Pancreas (tissue), 10 donors: Measurements from ENCODE around the gene SOX1. TPM values are rescaled to one million over a fixed set of nuclear protein-coding genes. Genes with fewer than 3 reads are reported as not detected.

Experiments
- ATAC-seq, 4 donors: fragments of 200-7000 bp; cut with Tn5 transposase; one replicate each; pipeline versions ENCODE4 v1.8.0 to v1.9.1; 2020; ENCODE audit warnings: mild to moderate bottlenecking in 4 of 4, moderate library complexity in 4 of 4
- DNase-seq, 6 donors: peaks; one replicate each; pipeline ENCODE4 v3.0.0-alpha.2; 2020
- FAIRE-seq: peaks from 2 replicates; lab custom pipeline; 2012; peaks lifted over from hg19 to GRCh38; lab: Jason Lieb, UNC
- H3K27ac ChIP-seq, 4 donors: fragments of 200-600 bp; sonication (generic); 1 replicate in 3 of 4; 2 replicates in 1 of 4; pipeline versions ENCODE4 v1.5.0 to v1.8.0; 2020
- H3K27me3 ChIP-seq, 4 donors: fragments of 200-600 bp; one replicate each; pipeline ENCODE4 v1.8.0; 2021
- H3K36me3 ChIP-seq, 3 donors: fragments of 200-600 bp; sonication (generic) in 1 of 3; one replicate each; pipeline versions ENCODE4 v1.5.0 to v1.8.0; 2020 to 2021
- H3K4me1 ChIP-seq, 3 donors: fragments of 200-600 bp; one replicate each; pipeline ENCODE4 v1.8.0; 2021
- H3K4me3 ChIP-seq, 4 donors: fragments of 200-600 bp; sonication (generic) in 2 of 4; one replicate each; pipeline versions ENCODE4 v1.5.0 to v1.8.0; 2020 to 2021
- H3K9me3 ChIP-seq, 4 donors: fragments of 200-600 bp; one replicate each; pipeline ENCODE4 v1.8.0; 2021
- CTCF ChIP-seq, 4 donors: fragments of 200-600 bp; sonication (generic) in 3 of 4; IDR thresholded peaks; one replicate each; pipeline versions ENCODE4 v1.5.0 to v1.8.0; 2021; ENCODE audit warnings: antibody characterized with exemption in 4 of 4
- WGBS, 2 donors: extraction: QIAGEN DNeasy Blood & Tissue Kit; methylation state at CpG; one replicate each; pipeline ENCODE4 v1.1.7; 2013; 5-methylcytosine and 5-hydroxymethylcytosine counted together
- intact Hi-C, 3 donors: fragments of 100-400 bp; cut with DNase I; formaldehyde crosslinking; loops; one replicate each; pipeline versions ENCODE4 v1.11.1 to v1.14.2; 2022
- polyA plus RNA-seq, 2 donors: library from polyadenylated mRNA; stranded (reverse); fragments of 200-250 nt; gene quantifications; one replicate each; pipeline ENCODE4 v1.2.3, GENCODE V29; 2013
- total RNA-seq, 6 donors: library from RNA; stranded (reverse); fragmentation: NEBNext Ultra II Directional in 4 of 6; extraction: Animal tissue kit (Norgen Biotek cat#: 25700) in 4 of 6; gene quantifications; one replicate each; pipeline versions ENCODE4 v1.2.1 to v1.2.4, GENCODE V29; 2021 to 2023
- donor health status: healthy with polysubstance abuse.
- donor health status: DM: no; HTN: no; CAD: no; lungs with moderate emphysema.
- donor health status: DM: no; HTN: no; CAD: no.
- donor health status: control.
- donor health status: control.
- donor health status: Bipolar disorder and iron deficiency.
- donor health status: DM: yes; HTN: yes; CAD: no.
- donor health status: DM: no; HTN: no; CAD: no.
- donor health status: DM: no; HTN: no; CAD: no.
- donor health status: DM: yes; HTN: yes; CAD: no.

The SOX1 gene
- total and polyA plus RNA-seq, 8 donors, result not detected

- DNase-seq, result no peak
- Histone ChIP-seq H3K9me3 (no peaks in the 10 kb centered on the region), H3K4me1 (no peaks in the 10 kb centered on the region), H3K27me3 (no peaks in the 10 kb centered on the region), H3K36me3 (no peaks in the 10 kb centered on the region), H3K4me3 (no peak overlapping the region), H3K27ac (no peak overlapping the region)
- ATAC-seq, result no peak
- FAIRE-seq, result no peak
- TF ChIP-seq CTCF (IDR thresholded peaks at IDR 0.05), result no peak
- intact Hi-C loops, result no loop called here
- 36 to 48% methylated on average over 17 to 18 of the region's 18 CpGs for WGBS, 2 donors
These were observed 51.0 kb downstream of the SOX1 start for GRCh38 chr13:112117955-112118302.

- FAIRE-seq (no peak), DNase-seq (no peak), ATAC-seq (no peak)
- H3K4me1 ChIP-seq, result no peaks in the 10 kb centered on the region
- H3K4me3 ChIP-seq, result no peak overlapping the region
- H3K36me3 ChIP-seq, result no peaks in the 10 kb centered on the region
- intact Hi-C loops, result no loop called here
- TF ChIP-seq CTCF (IDR thresholded peaks at IDR 0.05), result no peak
- no peaks in the 10 kb centered on the region for H3K27me3 ChIP-seq
- 41 to 57% methylated on average over 23 of the region's 23 CpGs for whole genome bisulfite sequencing, 2 donors
- H3K9me3 ChIP-seq, result no peaks in the 10 kb centered on the region
- no peak overlapping the region for H3K27ac ChIP-seq
These were observed 51.6 kb downstream of the SOX1 start for GRCh38 chr13:112118451-112119064.

- 65 to 71% methylated on average over 14 of the region's 14 CpGs for WGBS, 2 donors
- no peak for ATAC-seq
- no peak for TF ChIP-seq CTCF (IDR thresholded peaks at IDR 0.05)
- intact Hi-C loops, result no loop called here
- no peak for DNase-seq
- H3K9me3 ChIP-seq, result no peaks in the 10 kb centered on the region
- H3K27me3 ChIP-seq, result no peaks in the 10 kb centered on the region
- no peaks in the 10 kb centered on the region for H3K4me1 ChIP-seq
- no peak overlapping the region for H3K4me3 ChIP-seq
- no peak overlapping the region for H3K27ac ChIP-seq
- no peak for FAIRE-seq
- H3K36me3 ChIP-seq, result no peaks in the 10 kb centered on the region
These were observed 52.5 kb downstream of the SOX1 start for GRCh38 chr13:112119192-112120030.

- TF ChIP-seq CTCF (IDR thresholded peaks at IDR 0.05), result no peak
- Histone ChIP-seq H3K4me1 (no peaks in the 10 kb centered on the region), H3K27me3 (peaks cover 0 to 2% (median 0%) of the 10 kb centered on the region in 4 donors), H3K36me3 (no peaks in the 10 kb centered on the region), H3K4me3 (no peak overlapping the region), H3K9me3 (no peaks in the 10 kb centered on the region), H3K27ac (no peak overlapping the region)
- FAIRE-seq (no peak), ATAC-seq (no peak), DNase-seq (no peak)
- 35 to 45% methylated on average over 5 of the region's 5 CpGs for WGBS, 2 donors
- intact Hi-C loops, result no loop called here
These were observed 53.1 kb downstream of the SOX1 start for GRCh38 chr13:112120031-112120373.
